NB4 (cell line): ENCODE results near the gene GRIK3.

ENCODE experiments used
- MYC ChIP-seq: IDR thresholded peaks from 2 replicates; pipeline ENCODE4 v1.6.1; 2011; ENCODE audit warnings: low read depth, low read length
- POLR2A ChIP-seq: IDR thresholded peaks from 2 replicates; pipeline ENCODE4 v1.6.1; 2011; ENCODE audit warnings: mild to moderate bottlenecking; ENCODE audit not compliant: insufficient read length; ENCODE audit errors: extremely low read depth
- TF ChIP-seq, protein P1 (sequence below): IDR thresholded peaks from one replicate; pipeline ENCODE4 v1.5.1; 2012; ENCODE audit warnings: low read depth, low read length
- TF ChIP-seq, protein P2 (sequence below): IDR thresholded peaks from 2 replicates; pipeline ENCODE4 v1.6.1; 2011; ENCODE audit warnings: low read depth, low read length

DNA sequence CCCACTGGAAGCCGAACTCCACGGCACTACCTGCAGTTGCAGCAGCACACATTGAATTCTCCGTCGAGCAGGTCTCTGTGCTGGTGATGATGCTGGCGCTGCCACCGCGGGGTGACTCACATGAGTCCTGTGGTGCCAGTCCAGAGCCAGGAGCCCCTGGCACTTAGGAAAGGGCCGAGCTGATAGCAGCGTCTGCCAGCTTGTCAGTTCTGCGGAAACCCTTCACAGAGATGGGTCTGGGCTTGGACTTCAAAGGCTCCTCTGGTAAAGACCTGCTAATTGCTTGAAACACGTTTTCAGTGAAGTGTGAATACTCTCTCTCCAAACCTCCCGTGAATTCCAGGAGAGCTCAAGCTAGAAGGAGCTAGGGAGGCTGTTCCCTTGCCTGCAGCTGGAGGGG is 92.2 kb downstream of the GRIK3 start:
- TF ChIP-seq POLR2A: no peak
- TF ChIP-seq, protein P1, sequence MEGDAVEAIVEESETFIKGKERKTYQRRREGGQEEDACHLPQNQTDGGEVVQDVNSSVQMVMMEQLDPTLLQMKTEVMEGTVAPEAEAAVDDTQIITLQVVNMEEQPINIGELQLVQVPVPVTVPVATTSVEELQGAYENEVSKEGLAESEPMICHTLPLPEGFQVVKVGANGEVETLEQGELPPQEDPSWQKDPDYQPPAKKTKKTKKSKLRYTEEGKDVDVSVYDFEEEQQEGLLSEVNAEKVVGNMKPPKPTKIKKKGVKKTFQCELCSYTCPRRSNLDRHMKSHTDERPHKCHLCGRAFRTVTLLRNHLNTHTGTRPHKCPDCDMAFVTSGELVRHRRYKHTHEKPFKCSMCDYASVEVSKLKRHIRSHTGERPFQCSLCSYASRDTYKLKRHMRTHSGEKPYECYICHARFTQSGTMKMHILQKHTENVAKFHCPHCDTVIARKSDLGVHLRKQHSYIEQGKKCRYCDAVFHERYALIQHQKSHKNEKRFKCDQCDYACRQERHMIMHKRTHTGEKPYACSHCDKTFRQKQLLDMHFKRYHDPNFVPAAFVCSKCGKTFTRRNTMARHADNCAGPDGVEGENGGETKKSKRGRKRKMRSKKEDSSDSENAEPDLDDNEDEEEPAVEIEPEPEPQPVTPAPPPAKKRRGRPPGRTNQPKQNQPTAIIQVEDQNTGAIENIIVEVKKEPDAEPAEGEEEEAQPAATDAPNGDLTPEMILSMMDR: no peak
- no peak for TF ChIP-seq MYC
- TF ChIP-seq, protein P2, sequence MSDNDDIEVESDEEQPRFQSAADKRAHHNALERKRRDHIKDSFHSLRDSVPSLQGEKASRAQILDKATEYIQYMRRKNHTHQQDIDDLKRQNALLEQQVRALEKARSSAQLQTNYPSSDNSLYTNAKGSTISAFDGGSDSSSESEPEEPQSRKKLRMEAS: no peak
